ENCODE results near the gene KRT73. TPM values are rescaled to one million over a fixed set of nuclear protein-coding genes. Genes with fewer than 3 reads are reported as not detected.

KRT73 gene
- total RNA-seq = not detected in 2 replicates

GRCh38 chr12:52618216-52618615 is at the start of gene KRT73:
Gene KRT73 (minus strand): TSS chr12:52618559. CDS start chr12:52618524, 35 bp downstream.

GRCh38 chr12:52651726-52652261 is 33.4 kb upstream of the KRT73 start, which contains the start of gene KRT2:
Gene KRT2 (minus strand): TSS chr12:52652211. CDS start chr12:52652142, 69 bp downstream.

GRCh38 chr12:52600941-52601481 is 17.3 kb downstream of the KRT73 start, which contains the start of gene KRT72:
Gene KRT72 (minus strand): TSS chr12:52601463. CDS start chr12:52601452, 11 bp downstream.

GRCh38 chr12:52573743-52574142 is 44.6 kb downstream of the KRT73 start, which contains the start of gene KRT74:
Gene KRT74 (minus strand): TSS chr12:52573843. CDS start chr12:52573777, 66 bp downstream.

Other genes with a start within 250 kb of the KRT73 start
- not detected in 2 replicates for gene KRT84, start 232.9 kb downstream of the KRT73 start, total RNA-seq
- gene KRT82, start 212.2 kb downstream of the KRT73 start, total RNA-seq = not detected in 2 replicates
- gene KRT75, start 184.2 kb downstream of the KRT73 start, total RNA-seq = not detected in 2 replicates
- gene KRT6B, start 166.4 kb downstream of the KRT73 start, total RNA-seq = not detected in 2 replicates
- not detected in 2 replicates for gene KRT6C, start 144.8 kb downstream of the KRT73 start, total RNA-seq
- gene KRT6A, start 125.3 kb downstream of the KRT73 start, total RNA-seq = not detected in 2 replicates
- gene KRT5, start 98.2 kb downstream of the KRT73 start, total RNA-seq = 0.23 TPM in 1 of 2 replicates, not detected in the other
- not detected in 2 replicates for gene KRT71, start 65.4 kb downstream of the KRT73 start, total RNA-seq
- not detected in 2 replicates for gene KRT74, start 44.7 kb downstream of the KRT73 start, total RNA-seq
- gene KRT72, start 17.1 kb downstream of the KRT73 start, total RNA-seq = not detected in 2 replicates
- not detected in 2 replicates for gene KRT2, start 33.7 kb upstream of the KRT73 start, total RNA-seq
- gene KRT1, start 61.8 kb upstream of the KRT73 start, total RNA-seq = not detected in 2 replicates
- not detected in 2 replicates for gene KRT77, start 85.0 kb upstream of the KRT73 start, total RNA-seq
- gene KRT76, start 158.8 kb upstream of the KRT73 start, total RNA-seq = not detected in 2 replicates
- gene KRT3, start 177.6 kb upstream of the KRT73 start, total RNA-seq = not detected in 2 replicates
- gene KRT4, start 195.6 kb upstream of the KRT73 start, total RNA-seq = not detected in 2 replicates
- gene KRT79, start 215.8 kb upstream of the KRT73 start, total RNA-seq = not detected in 2 replicates
- gene KRT78, start 230.4 kb upstream of the KRT73 start, total RNA-seq = not detected in 2 replicates